ENCODE measurements around the gene NAV2.

GRCh38 chr11:20042811-20043341, 330.2 kb downstream of the NAV2 start:
- TF ChIP-seq CTCF (IDR thresholded peaks at IDR 0.05; ENCODE audit: borderline replicate concordance, extremely low read depth, low read length, poor library complexity, severe bottlenecking) (no peak), EZH2 (IDR thresholded peaks at IDR 0.05; ENCODE audit: borderline replicate concordance, low read depth, low read length, severe bottlenecking) (no peak)

Measured in DND-41 (cell line).